GM23248 (cell line): ENCODE data around the gene GNAS.

Experiments used
- EZH2 ChIP-seq: fragments of 200-600 bp; sonication (generic); IDR thresholded peaks from 2 replicates; pipeline ENCODE4 v1.6.1; 2018; ENCODE audit warnings: antibody characterized with exemption, mild to moderate bottlenecking; ENCODE audit not compliant: insufficient read depth, poor library complexity, severe bottlenecking
- EZH2phosphoT487 ChIP-seq: fragments of 200-600 bp; sonication (generic); IDR thresholded peaks from 2 replicates; pipeline ENCODE4 v1.6.1; 2018; ENCODE audit warnings: antibody characterized with exemption, moderate library complexity, mild to moderate bottlenecking, low read depth; ENCODE audit not compliant: insufficient read depth

DNA sequence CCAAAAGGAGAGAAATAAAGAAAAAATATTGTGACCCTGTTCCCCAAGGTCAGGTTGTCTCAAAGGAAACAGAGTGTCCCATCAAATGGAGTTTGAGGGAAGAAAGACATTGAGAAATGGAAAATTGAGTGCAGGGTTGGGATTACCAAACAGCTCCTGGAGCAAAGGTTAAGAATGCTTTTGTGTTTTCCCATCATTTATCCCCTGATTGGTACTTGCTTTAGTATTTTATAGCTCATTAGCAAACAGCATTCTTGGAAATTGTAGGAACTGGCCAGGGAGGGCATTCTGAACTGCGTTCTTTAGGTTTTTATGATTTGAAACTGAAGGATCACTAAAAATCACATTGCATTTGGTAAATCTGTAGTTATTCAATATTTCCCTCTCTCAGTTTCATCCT is 69.5 kb downstream of the GNAS start:
- TF ChIP-seq EZH2 = no peak
- TF ChIP-seq EZH2phosphoT487 = no peak
